B cell (primary cell): ENCODE measurements around the gene TMEM52. TPM values are rescaled to one million over a fixed set of nuclear protein-coding genes. Genes with fewer than 3 reads are reported as not detected.

ENCODE experiments used
- ATAC-seq: fragments of 200-7000 bp; cut with Tn5 transposase; one replicate; pipeline ENCODE4 v1.10.0; 2021; ENCODE audit warnings: low read depth, mild to moderate bottlenecking, moderate number of reproducible peaks, moderate library complexity
- CTCF ChIA-PET: fragments of 350-600 bp; sonication (Branson Sonifier 250); formaldehyde crosslinking; loops from one replicate; lab custom pipeline; 2021; ENCODE audit warnings: antibody characterized with exemption, inconsistent platforms; lab: Charles Lee
- POLR2A ChIA-PET: fragments of 350-600 bp; sonication (Branson Sonifier 250); formaldehyde crosslinking; loops from one replicate; lab custom pipeline; 2021; ENCODE audit warnings: antibody characterized with exemption; lab: Charles Lee
- DNase-seq: peaks from one replicate; pipeline ENCODE4 v3.0.0; 2013
- H2AFZ ChIP-seq: 2 replicates; pipeline ENCODE4 v1.6.1; 2012; ENCODE audit warnings: mild to moderate bottlenecking, low read depth, low read length; ENCODE audit not compliant: insufficient read depth, poor library complexity, severe bottlenecking
- H3K27ac ChIP-seq, 2 donors: 1 replicate in 1 of 2; 2 replicates in 1 of 2; pipeline ENCODE4 v1.5.1; 2012 to 2013; ENCODE audit warnings: low read length in 2 of 2, mild to moderate bottlenecking in 2 of 2, moderate library complexity in 1 of 2
- H3K27me3 ChIP-seq, 4 experiments: fragments of 200-600 bp in 1 of 4; sonication (generic) in 1 of 4; replicated peaks in 1 of 4; 1 replicate in 2 of 4; 2 replicates in 2 of 4; pipeline versions ENCODE4 v1.6.1 to v1.7.0; 2013 to 2016; ENCODE audit warnings: low read length in 3 of 4, mild to moderate bottlenecking in 2 of 4, mixed read lengths in 1 of 4, moderate library complexity in 1 of 4; ENCODE audit not compliant: insufficient read depth in 4 of 4, control insufficient read depth in 3 of 4; ENCODE audit errors: control extremely low read depth in 1 of 4
- H3K36me3 ChIP-seq, 2 experiments: replicated peaks in 1 of 2; 1 replicate in 1 of 2; 2 replicates in 1 of 2; pipeline versions ENCODE4 v1.6.1 to v1.7.1; 2013; ENCODE audit warnings: low read length in 1 of 2; ENCODE audit not compliant: insufficient read depth in 2 of 2, control insufficient read depth in 1 of 2; ENCODE audit errors: control extremely low read depth in 1 of 2, extremely low read depth in 1 of 2
- H3K4me1 ChIP-seq, 2 donors: fragments of 200-600 bp in 1 of 2; sonication (generic) in 1 of 2; 1 replicate in 1 of 2; 2 replicates in 1 of 2; pipeline versions ENCODE4 v1.5.1 to v1.6.1; 2013 to 2017; ENCODE audit warnings: low read length in 2 of 2; ENCODE audit not compliant: control insufficient read depth in 2 of 2, insufficient read depth in 2 of 2
- H3K4me2 ChIP-seq: replicated peaks from 2 replicates; pipeline ENCODE3; 2012; ENCODE audit warnings: mild to moderate bottlenecking, low read depth, low read length; ENCODE audit not compliant: poor library complexity, severe bottlenecking
- H3K4me3 ChIP-seq, 5 experiments: fragments of 200-600 bp in 1 of 5; sonication (generic) in 1 of 5; 1 replicate in 3 of 5; 2 replicates in 2 of 5; pipeline versions ENCODE4 v1.5.1 to v1.7.0; 2011 to 2016; ENCODE audit warnings: low read length in 4 of 5, mild to moderate bottlenecking in 4 of 5, low read depth in 2 of 5, control low read depth in 1 of 5, moderate library complexity in 1 of 5; ENCODE audit not compliant: insufficient read depth in 1 of 5; ENCODE audit errors: control extremely low read depth in 1 of 5, extremely low read depth in 1 of 5
- H3K79me2 ChIP-seq: fragments of 200-600 bp; sonication (generic); one replicate; pipeline ENCODE4 v1.6.0; 2016; ENCODE audit warnings: low read length; ENCODE audit not compliant: control insufficient read depth, insufficient read depth
- H3K9ac ChIP-seq: fragments of 200-600 bp; sonication (generic); 2 replicates; pipeline ENCODE4 v1.6.1; 2017; ENCODE audit warnings: mild to moderate bottlenecking, low read length, moderate library complexity
- H3K9me3 ChIP-seq, 3 donors: one replicate each; pipeline versions ENCODE4 v1.6.1 to v1.7.1; 2013; ENCODE audit warnings: low read length in 2 of 3; ENCODE audit not compliant: control insufficient read depth in 2 of 3, insufficient read depth in 1 of 3; ENCODE audit errors: control extremely low read depth in 1 of 3
- H4K20me1 ChIP-seq: 2 replicates; pipeline ENCODE4 v1.6.0; 2012; ENCODE audit warnings: mild to moderate bottlenecking, low read length; ENCODE audit not compliant: insufficient read depth, control insufficient read depth, poor library complexity, severe bottlenecking
- H3K27ac Mint-ChIP-seq: one replicate; pipeline ENCODE4 v1.8.0; 2021; ENCODE audit warnings: mixed read lengths
- H3K27me3 Mint-ChIP-seq: one replicate; pipeline ENCODE4 v1.8.0; 2021; ENCODE audit warnings: mixed read lengths
- H3K4me1 Mint-ChIP-seq: one replicate; pipeline ENCODE4 v1.8.0; 2021; ENCODE audit warnings: mixed read lengths
- H3K4me3 Mint-ChIP-seq: one replicate; pipeline ENCODE4 v1.8.0; 2021; ENCODE audit warnings: mixed read lengths
- H3K9me3 Mint-ChIP-seq: one replicate; pipeline ENCODE4 v1.8.0; 2022; ENCODE audit warnings: mixed read lengths; ENCODE audit not compliant: insufficient read depth
- EZH2 ChIP-seq: IDR thresholded peaks from 2 replicates; pipeline ENCODE4 v1.6.1; 2012; ENCODE audit warnings: borderline replicate concordance, low read depth, mild to moderate bottlenecking, moderate library complexity, low read length; ENCODE audit not compliant: insufficient read depth, poor library complexity, severe bottlenecking
- WGBS: methylation state at CpG from one replicate; pipeline ENCODE4 v1.1.5; 2013; ENCODE audit warnings: missing lambda C conversion rate; ENCODE audit not compliant: insufficient coverage; 5-methylcytosine and 5-hydroxymethylcytosine counted together
- intact Hi-C: fragments of 100-400 bp; cut with micrococcal nuclease; formaldehyde crosslinking; loops from one replicate; pipeline ENCODE4 v1.10.0; 2022
- polyA plus RNA-seq: library from polyadenylated mRNA; depleted of rRNA; stranded (reverse); fragments of >200 nt; gene quantifications from 2 replicates; pipeline ENCODE4 v1.2.3, GENCODE V29; 2012
- total RNA-seq, 2 donors: library from RNA; stranded (reverse); fragments of 120-200 nt in 1 of 2; gene quantifications; 1 replicate in 1 of 2; 2 replicates in 1 of 2; pipeline versions ENCODE4 v1.2.3 to v1.2.4, GENCODE V29; 2013 to 2022
- TF ChIP-seq, protein P1 (sequence below): fragments of 200-600 bp; IDR thresholded peaks from one replicate; pipeline ENCODE4 v1.8.0; 2022; ENCODE audit warnings: antibody characterized with exemption, mild to moderate bottlenecking

Gene TMEM52
- total and polyA plus RNA-seq, 2 donors (not counting 1 experiment from before 2014, with no cell fraction given): 0.69 to 1.00 TPM

- 90% methylated on average over 26 of the region's 28 CpGs for WGBS
- no peak for ATAC-seq
- no peak for DNase-seq
Observed at GRCh38 chr1:1939296-1940122, 20.4 kb upstream of the TMEM52 start.

DNA sequence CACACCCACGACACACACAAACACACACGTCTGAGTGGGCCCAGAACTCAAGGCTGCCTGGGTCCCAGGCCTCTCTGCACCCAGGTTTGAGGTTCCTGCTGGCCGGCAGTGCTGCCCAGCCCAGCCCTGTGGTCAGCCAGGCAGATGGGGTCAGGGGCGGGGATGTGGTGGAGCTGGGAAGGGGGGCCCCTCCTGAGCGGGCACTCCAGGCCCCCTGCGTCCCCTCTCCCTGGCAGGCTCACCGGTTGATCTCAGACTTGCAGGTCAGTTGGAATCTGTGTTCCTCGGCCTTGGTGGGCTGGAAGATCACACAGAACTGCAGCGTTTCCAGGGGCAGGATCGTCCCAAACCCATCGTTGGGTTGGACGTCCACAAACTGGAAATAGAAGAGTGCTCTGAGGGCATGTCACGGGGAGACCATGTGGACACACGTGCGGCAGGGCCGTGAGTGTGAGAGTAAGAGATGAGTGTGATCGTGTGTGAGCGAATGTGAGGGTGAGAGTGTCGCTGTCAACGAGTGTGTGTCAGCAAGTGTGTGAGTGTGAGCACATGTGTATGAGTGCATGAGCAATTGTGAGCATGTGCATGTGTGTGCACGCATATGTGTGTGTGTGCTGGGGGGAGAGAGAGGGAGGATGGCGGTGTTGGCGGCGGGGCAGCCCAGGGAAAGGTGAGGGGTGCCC is 19.7 kb upstream of the TMEM52 start:
- H3K9ac ChIP-seq: no peak overlapping the region
- H3K4me3 ChIP-seq: no peak overlapping the region
- no peak for TF ChIP-seq EZH2
- TF ChIP-seq, protein P1, sequence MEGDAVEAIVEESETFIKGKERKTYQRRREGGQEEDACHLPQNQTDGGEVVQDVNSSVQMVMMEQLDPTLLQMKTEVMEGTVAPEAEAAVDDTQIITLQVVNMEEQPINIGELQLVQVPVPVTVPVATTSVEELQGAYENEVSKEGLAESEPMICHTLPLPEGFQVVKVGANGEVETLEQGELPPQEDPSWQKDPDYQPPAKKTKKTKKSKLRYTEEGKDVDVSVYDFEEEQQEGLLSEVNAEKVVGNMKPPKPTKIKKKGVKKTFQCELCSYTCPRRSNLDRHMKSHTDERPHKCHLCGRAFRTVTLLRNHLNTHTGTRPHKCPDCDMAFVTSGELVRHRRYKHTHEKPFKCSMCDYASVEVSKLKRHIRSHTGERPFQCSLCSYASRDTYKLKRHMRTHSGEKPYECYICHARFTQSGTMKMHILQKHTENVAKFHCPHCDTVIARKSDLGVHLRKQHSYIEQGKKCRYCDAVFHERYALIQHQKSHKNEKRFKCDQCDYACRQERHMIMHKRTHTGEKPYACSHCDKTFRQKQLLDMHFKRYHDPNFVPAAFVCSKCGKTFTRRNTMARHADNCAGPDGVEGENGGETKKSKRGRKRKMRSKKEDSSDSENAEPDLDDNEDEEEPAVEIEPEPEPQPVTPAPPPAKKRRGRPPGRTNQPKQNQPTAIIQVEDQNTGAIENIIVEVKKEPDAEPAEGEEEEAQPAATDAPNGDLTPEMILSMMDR: no peak
- 91% methylated on average over 23 of the region's 24 CpGs for whole genome bisulfite sequencing
- ATAC-seq (no peak), DNase-seq (no peak)
- no peaks in the 10 kb centered on the region for H3K36me3 ChIP-seq
- no peak overlapping the region for H3K27ac ChIP-seq
- H3K4me3 Mint-ChIP-seq: no peak overlapping the region
- H3K9me3 ChIP-seq: no peaks in the 10 kb centered on the region
- H3K4me1 ChIP-seq: peaks cover 0 to 2% of the 10 kb centered on the region in 2 donors
- no peak overlapping the region for H3K27ac Mint-ChIP-seq
- CTCF ChIA-PET: no interaction called here
- no peaks in the 10 kb centered on the region for H3K9me3 Mint-ChIP-seq
- H2AFZ ChIP-seq: no peak overlapping the region
- peaks cover 3% of the 10 kb centered on the region for H3K4me1 Mint-ChIP-seq
- no peaks in the 10 kb centered on the region for H3K79me2 ChIP-seq
- POLR2A ChIA-PET: no interaction called here
- no peaks in the 10 kb centered on the region for H3K27me3 Mint-ChIP-seq
- H3K4me2 ChIP-seq: no peak overlapping the region
- peaks cover 0 to 2% (median 0%) of the 10 kb centered on the region in 4 experiments for H3K27me3 ChIP-seq
- no peaks in the 10 kb centered on the region for H4K20me1 ChIP-seq
- intact Hi-C loops: no loop called here

More at GRCh38 chr1:1939296-1940122, 20.4 kb upstream of the TMEM52 start:
- Histone ChIP-seq H2AFZ (no peak overlapping the region), H3K4me2 (no peak overlapping the region), H3K9me3 (no peaks in the 10 kb centered on the region), H3K9ac (no peak overlapping the region), H3K4me1 (peaks cover 2 to 8% of the 10 kb centered on the region in 2 donors), H3K27me3 (peaks cover 0 to 5% (median 0%) of the 10 kb centered on the region in 4 experiments), H3K4me3 (no peak overlapping the region), H3K27ac (no peak overlapping the region), H4K20me1 (no peaks in the 10 kb centered on the region), H3K36me3 (no peaks in the 10 kb centered on the region), H3K79me2 (no peaks in the 10 kb centered on the region)
- intact Hi-C loops: no loop called here
- CTCF ChIA-PET: no interaction called here
- Mint-ChIP-seq H3K27me3 (no peaks in the 10 kb centered on the region), H3K27ac (no peak overlapping the region), H3K4me1 (peaks cover 8% of the 10 kb centered on the region), H3K9me3 (no peaks in the 10 kb centered on the region), H3K4me3 (no peak overlapping the region)
- no peak for TF ChIP-seq EZH2
- POLR2A ChIA-PET: no interaction called here
